A673 (cell line): ENCODE data around the gene PEX5L.

ENCODE experiments used
- EZH2 ChIP-seq: fragments of 200-600 bp; sonication (generic); IDR thresholded peaks from 2 replicates; pipeline ENCODE4 v1.6.1; 2017; ENCODE audit warnings: borderline replicate concordance, low read depth, mild to moderate bottlenecking, mixed read lengths, antibody characterized with exemption, low read length; ENCODE audit not compliant: poor library complexity, severe bottlenecking
- TF ChIP-seq, protein P1 (sequence below): fragments of 300-800, 200-600 bp; sonication (generic); conservative IDR thresholded peaks from 2 replicates; pipeline ENCODE4 v1.5.1; 2017; ENCODE audit warnings: low read depth, mild to moderate bottlenecking, antibody characterized with exemption, low read length, moderate library complexity, mixed read lengths

DNA sequence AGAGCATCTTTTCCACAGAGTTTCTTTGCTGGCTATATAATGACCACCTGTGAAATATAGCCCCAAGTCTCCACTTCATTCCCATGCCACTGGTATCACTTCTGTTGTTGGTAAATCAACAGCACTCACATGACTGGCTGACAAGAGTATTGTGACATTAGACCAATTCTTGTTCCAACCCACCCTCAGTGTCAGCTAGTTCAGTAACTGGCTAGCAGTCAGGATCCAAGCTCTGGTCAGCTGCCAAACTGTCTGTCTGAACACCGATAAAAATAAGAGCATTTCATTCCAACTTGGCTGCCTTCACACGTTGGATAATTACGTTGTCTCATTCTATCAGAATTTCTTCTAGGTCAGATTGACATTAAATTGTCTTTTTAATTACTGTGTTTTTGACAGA, 217.4 kb downstream of the PEX5L start:
- TF ChIP-seq, protein P1, sequence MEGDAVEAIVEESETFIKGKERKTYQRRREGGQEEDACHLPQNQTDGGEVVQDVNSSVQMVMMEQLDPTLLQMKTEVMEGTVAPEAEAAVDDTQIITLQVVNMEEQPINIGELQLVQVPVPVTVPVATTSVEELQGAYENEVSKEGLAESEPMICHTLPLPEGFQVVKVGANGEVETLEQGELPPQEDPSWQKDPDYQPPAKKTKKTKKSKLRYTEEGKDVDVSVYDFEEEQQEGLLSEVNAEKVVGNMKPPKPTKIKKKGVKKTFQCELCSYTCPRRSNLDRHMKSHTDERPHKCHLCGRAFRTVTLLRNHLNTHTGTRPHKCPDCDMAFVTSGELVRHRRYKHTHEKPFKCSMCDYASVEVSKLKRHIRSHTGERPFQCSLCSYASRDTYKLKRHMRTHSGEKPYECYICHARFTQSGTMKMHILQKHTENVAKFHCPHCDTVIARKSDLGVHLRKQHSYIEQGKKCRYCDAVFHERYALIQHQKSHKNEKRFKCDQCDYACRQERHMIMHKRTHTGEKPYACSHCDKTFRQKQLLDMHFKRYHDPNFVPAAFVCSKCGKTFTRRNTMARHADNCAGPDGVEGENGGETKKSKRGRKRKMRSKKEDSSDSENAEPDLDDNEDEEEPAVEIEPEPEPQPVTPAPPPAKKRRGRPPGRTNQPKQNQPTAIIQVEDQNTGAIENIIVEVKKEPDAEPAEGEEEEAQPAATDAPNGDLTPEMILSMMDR = no peak
- no peak for TF ChIP-seq EZH2
